LNCAP (cell line): ENCODE data around the gene TMEM184B.

Source experiments
- CTCF ChIP-seq: fragments of 450-650 bp; IDR thresholded peaks from 2 replicates; pipeline ENCODE4 v1.5.1; 2017; ENCODE audit warnings: mild to moderate bottlenecking

Gene TMEM184B

GRCh38 chr22:38172832-38173640 lies 99.8 kb downstream of the TMEM184B start:
- TF ChIP-seq CTCF: no peak

- TF ChIP-seq CTCF: no peak
Measured at GRCh38 chr22:38171927-38172831, 100.6 kb downstream of the TMEM184B start.

- no peak for TF ChIP-seq CTCF
Measured at GRCh38 chr22:38170469-38170868, 102.3 kb downstream of the TMEM184B start.
